Stromal cell of bone marrow (primary cell): ENCODE measurements around the gene VLDLR.

Source experiments
- DNase-seq: peaks from one replicate; pipeline ENCODE4 v3.0.0-alpha.2; 2012; ENCODE audit warnings: low read depth

Gene VLDLR

GRCh38 chr9:2622461-2623287 is 1.1 kb downstream of the VLDLR start:
- DNase-seq, result peak; percentile 6

DNA sequence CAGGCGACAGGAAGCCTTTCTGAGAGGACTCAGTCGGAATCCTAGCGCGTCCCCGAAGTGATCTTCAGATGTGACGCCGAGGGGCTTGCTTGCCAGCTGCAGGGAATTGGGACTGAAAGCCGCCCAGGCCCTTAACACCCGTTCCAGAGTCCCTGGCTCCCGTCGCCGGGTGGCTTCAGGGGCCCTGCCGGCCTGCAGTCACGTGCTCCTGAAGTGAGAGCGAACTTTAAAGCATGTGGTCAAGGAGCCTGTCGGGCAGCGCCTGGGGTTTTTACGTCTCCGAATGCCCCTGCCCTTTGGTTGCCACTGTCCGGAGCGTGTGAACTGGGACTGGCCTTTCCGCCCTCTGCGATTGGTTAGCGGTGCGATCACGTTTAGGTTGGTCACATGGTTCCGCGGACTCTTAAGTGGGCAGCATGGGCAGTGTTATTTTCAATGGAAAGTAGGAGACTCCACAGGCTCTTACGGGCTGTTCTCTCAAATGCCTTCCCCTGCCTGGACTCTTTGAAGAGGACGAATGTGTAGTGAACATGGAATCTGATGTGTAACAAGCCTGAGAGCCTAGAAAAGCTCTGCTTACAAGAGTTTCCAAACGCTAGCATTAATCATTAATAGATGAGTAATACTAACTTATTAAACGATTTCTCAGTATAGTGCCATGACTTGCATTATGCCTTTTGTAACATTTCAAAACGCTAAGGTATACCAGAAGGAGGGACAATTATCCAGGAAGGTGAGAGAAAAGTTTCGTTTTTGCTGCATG is 1.9 kb downstream of the VLDLR start:
- peak; percentile 19 for DNase-seq

DNA sequence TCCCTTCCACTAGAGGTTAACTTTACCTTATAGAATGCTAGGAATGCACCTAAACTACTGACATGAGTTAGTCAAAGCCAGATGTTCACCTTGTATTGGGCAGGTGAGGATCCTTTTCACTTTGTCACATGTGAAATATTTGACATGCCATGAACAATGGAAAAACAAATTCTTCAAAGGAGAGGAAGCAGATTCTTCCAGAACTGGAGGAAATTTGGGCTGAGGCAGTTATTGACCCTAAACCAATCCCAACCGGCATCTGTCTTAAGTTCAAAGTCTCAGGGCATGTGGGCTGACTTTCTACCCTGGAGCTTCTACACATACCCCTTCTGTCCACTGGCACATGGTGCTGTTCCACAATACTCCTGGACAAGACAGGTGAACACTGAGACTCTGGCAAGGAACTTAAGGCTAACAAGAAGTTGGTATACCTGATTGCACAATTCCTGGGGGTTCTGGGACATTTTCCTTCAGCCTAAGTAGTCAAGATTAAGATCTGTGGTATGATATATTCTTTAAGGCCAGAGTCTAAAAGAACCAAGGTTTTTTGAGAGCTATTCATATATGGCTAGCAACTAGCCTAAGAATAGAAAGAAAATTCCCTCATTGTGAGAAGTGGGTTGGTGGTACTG is 2.6 kb downstream of the VLDLR start:
- no peak for DNase-seq

GRCh38 chr9:2625427-2625826 is 3.8 kb downstream of the VLDLR start:
- no peak for DNase-seq

GRCh38 chr9:2628919-2629318 is 7.3 kb downstream of the VLDLR start:
- no peak for DNase-seq

GRCh38 chr9:2630158-2630557 is 8.6 kb downstream of the VLDLR start:
- no peak for DNase-seq

GRCh38 chr9:2631263-2631662 is 9.7 kb downstream of the VLDLR start:
- DNase-seq, result no peak

DNA sequence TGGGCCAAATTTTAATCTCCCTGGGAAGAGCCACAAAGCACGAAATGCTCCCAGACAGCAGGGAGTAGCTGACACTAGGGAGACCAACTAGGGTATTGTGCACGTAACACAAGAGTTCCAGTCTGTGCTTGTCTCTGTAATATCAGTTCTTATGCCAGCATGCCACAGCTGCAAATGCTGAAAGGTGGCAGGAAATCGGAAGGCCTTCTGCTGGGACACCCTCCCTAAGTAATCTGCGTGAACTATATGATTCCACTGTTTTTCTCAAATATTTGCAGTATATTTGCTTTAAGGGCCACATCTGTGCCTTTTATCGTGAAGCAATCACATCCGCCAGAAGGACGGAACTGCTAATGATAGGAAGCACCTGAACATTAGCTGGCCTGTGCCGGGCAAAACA is 12.6 kb downstream of the VLDLR start:
- DNase-seq, result no peak

- no peak for DNase-seq
These were observed 13.2 kb downstream of the VLDLR start for GRCh38 chr9:2634818-2635217.

DNA sequence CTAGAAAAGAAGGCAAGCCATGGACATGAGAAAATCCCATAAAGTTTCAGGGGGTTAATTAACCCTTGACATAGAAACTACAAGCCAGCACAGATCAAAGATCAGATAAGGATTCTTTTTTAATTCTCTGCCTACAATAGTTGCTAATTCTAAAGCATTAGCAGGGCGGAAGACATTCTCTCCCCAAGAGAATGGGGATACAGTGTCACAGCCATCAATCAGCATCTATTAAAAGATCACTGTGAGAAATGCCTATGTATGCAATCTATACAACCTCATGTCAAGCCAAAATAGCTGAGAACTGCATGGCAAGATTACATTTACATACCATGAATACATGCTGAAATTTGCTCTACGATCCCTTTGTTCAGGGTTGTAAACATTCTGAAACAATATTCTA is 14.3 kb downstream of the VLDLR start:
- DNase-seq, result no peak

DNA sequence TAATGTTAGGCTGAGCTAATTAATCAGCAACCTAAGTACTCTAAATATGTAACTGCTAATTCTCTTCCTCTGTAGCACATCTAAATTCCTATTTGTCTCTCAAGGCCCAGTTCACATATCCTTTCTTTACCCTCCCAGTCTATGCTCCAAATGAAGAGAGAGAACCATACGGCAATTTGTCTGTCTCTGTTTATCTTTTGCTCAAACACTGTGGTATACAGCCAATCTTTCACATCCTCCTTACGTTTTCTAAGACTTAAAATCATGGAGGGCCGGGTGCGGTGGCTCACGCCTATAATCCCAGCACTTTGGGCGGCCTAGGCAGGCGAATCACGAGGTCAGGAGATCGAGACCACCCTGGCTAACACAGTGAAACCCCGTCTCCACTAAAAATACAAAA is 15.8 kb downstream of the VLDLR start:
- no peak for DNase-seq

- DNase-seq, result no peak
These were observed 17.5 kb downstream of the VLDLR start for GRCh38 chr9:2638871-2639673.

DNA sequence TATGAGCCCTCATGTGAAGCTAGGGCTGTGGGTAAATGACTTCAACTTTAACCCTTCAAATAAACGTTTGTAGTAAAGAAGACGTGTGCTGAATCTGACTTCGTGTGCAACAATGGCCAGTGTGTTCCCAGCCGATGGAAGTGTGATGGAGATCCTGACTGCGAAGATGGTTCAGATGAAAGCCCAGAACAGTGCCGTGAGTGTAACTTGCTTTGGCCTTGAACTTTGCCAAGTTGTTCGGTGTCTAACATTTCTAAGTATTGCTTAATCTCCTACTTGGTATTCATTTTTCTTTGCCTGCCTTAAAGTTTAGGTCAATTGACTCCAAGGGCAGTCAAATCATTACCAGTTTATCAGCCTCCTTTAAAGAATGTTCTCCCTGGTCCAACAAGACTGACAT is 18.2 kb downstream of the VLDLR start:
- DNase-seq, result no peak

- no peak for DNase-seq
These were observed 19.0 kb downstream of the VLDLR start for GRCh38 chr9:2640570-2640969.

- DNase-seq, result no peak
These were observed 19.4 kb downstream of the VLDLR start for GRCh38 chr9:2641033-2641432.

DNA sequence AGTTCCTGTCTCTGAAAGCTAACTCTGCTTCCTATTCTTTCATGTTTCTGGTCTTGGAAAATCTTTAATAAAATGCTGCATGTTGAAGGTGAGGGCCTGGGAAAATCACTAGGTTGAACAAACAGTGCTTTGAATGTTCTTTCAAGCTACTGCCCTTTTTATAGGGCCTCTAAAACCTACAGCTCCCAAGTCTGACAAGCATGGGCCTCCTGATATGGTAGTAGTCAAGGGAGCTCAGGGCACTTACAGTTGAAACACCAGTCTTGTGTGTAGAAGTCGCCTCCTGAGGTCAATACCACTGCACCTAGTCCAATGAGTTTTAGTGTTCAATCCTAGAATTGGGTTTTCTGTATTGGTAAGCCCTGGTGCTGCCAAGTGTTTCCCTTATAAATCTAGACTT is 20.5 kb downstream of the VLDLR start:
- DNase-seq, result no peak

GRCh38 chr9:2645569-2645968 is 24.0 kb downstream of the VLDLR start:
- no peak for DNase-seq

DNA sequence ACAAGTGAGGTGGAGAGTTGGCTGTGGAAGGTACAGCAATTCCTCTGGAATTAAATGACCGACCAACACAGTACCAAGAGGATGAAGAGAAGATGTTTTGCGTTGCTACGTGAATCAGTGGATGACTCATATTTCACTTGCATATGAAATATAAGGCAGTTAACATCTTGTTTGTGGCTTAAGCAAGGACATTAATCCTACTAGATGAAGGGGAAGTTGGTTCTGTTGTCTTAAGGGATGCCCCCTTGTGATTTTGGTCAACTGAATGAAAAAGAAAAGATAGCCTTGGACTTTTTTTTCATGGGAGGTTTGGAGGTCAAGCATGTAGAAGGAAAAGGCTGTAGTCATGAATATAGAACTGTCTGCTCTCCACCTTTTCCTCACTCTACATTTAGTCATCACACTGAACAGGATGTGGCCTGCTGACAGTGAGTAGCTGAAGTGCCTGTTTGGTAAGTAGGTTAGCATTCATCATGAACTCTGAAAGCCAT is 33.9 kb downstream of the VLDLR start:
- DNase-seq, result peak; percentile 86

- no peak for DNase-seq
These were observed 35.8 kb downstream of the VLDLR start for GRCh38 chr9:2657427-2657826.

GRCh38 chr9:2662496-2662895 is 40.9 kb downstream of the VLDLR start:
- DNase-seq, result no peak

DNA sequence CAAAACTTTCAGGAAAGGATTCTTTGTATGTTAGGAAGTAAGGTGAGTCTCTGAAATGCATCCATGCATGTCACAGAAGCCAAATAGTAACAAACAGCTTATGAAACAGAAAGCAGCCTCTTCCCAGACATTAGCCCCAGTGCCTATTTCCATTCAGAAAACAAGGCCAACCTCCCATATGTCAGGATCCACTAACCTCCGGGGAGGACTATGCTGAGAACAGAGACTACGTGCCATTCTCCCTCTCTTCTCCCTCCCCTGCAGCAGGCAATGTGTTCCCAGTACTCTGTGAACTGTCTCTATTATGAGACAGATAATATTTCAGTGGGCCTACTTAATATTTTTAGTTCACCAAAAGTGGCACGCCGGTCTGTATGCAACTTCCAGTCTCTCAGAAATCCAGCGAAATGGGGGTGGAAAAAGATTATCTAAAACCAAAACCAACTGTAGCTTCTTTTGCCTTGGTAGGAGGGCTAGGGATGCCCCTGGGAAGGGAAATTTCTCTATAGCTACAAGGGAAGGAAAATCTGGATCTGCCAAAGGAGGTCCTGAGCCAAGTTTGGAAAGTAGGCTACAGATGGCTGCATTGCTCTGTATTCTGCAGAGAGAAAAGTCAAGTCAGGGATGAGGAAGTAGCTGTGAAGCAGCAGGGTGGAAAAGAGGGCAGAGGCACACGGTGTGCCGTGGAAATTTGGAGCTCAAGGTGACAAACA is 42.0 kb downstream of the VLDLR start:
- DNase-seq, result no peak
